Stimulated activated CD8-positive, alpha-beta memory T cell treated with anti-CD3 and anti-CD28 coated beads, Interleukin-4, amount 100 ng/mL, for 1 hour (primary cell): ENCODE measurements around the gene CSNK1G1.

Experiments
- DNase-seq, 2 donors: peaks; one replicate each; pipeline ENCODE4 v3.0.0-alpha.2; 2020; ENCODE audit warnings: low read depth in 2 of 2, low spot score in 1 of 2

Gene CSNK1G1

GRCh38 chr15:64205202-64205601 lies 150.8 kb downstream of the CSNK1G1 start:
- DNase-seq: no peak

- no peak for DNase-seq
Measured at GRCh38 chr15:64197425-64197824, 158.5 kb downstream of the CSNK1G1 start.

GRCh38 chr15:64193971-64194370 lies 162.0 kb downstream of the CSNK1G1 start:
- no peak for DNase-seq

- DNase-seq: no peak
Measured at GRCh38 chr15:64191971-64192830, 163.8 kb downstream of the CSNK1G1 start.

GRCh38 chr15:64187396-64188191 lies 168.4 kb downstream of the CSNK1G1 start:
- DNase-seq: no peak

GRCh38 chr15:64185146-64185911 lies 170.6 kb downstream of the CSNK1G1 start:
- DNase-seq: no peak

GRCh38 chr15:64182859-64183370 lies 173.1 kb downstream of the CSNK1G1 start:
- DNase-seq: no peak

- no peak for DNase-seq
Measured at GRCh38 chr15:64180235-64180824, 175.6 kb downstream of the CSNK1G1 start.

- no peak for DNase-seq
Measured at GRCh38 chr15:64166102-64166890, 189.7 kb downstream of the CSNK1G1 start.

GRCh38 chr15:64164436-64164835 lies 191.5 kb downstream of the CSNK1G1 start:
- no peak for DNase-seq

- DNase-seq: no peak
Measured at GRCh38 chr15:64163659-64164362, 192.2 kb downstream of the CSNK1G1 start.

- peak; percentile 90 for DNase-seq
Measured at GRCh38 chr15:64162869-64163658, 192.9 kb downstream of the CSNK1G1 start, which contains the start of gene PPIB. PPIB (minus strand) TSS chr15:64163022; CDS start chr15:64162986, 36 bp downstream.

GRCh38 chr15:64162478-64162868 lies 193.5 kb downstream of the CSNK1G1 start:
- no peak for DNase-seq

- DNase-seq: no peak
Measured at GRCh38 chr15:64161688-64162477, 194.1 kb downstream of the CSNK1G1 start.

- DNase-seq: no peak
Measured at GRCh38 chr15:64158363-64159134, 197.4 kb downstream of the CSNK1G1 start.

- no peak for DNase-seq
Measured at GRCh38 chr15:64157599-64158125, 198.3 kb downstream of the CSNK1G1 start.
